Measurements from ENCODE around the gene CARD14.
"Not testable (repeated sequence)": the region's sequence is repeated elsewhere in the genome, so short reads cannot be mapped to it uniquely, and the experiment has no call there.

Gene CARD14

DNA sequence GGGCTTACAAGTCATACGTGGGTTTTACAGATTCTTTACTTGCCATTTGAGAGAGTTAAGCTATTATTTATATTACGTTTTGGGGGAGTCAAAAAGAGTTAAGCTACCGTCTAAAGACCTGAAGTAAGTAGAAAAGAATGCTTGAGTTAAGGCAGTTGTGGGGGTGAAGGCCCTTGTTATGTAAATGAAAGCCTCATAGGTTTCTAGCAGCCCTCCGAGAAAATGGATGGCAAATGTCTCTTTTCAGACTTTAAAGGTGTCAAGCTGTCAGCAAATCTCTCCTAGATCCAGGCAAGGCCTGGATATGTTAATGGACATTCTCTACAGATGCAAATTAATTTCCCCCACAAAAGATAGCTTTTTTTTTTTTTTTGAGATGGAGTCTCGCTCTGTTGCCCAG is 15.7 kb upstream of the CARD14 start:
- DNase-seq, result no peak
- H4K20me1 ChIP-seq (ENCODE audit: insufficient read depth, low read length), result no peaks in the 10 kb centered on the region
- H3K9me2 ChIP-seq (replicated peaks; ENCODE audit: insufficient read depth, low read length), result no peaks in the 10 kb centered on the region
- H3K4me2 ChIP-seq (ENCODE audit: low read depth, low read length), result no peak overlapping the region
- H3K27me3 ChIP-seq (replicated peaks; ENCODE audit: insufficient read depth, low read length), result peaks cover 4% of the 10 kb centered on the region; the same call in 1 of the 2 replicates
- H3K4me3 ChIP-seq (ENCODE audit: low read length), result no peak overlapping the region
- no peaks in the 10 kb centered on the region for H3K36me3 ChIP-seq (replicated peaks; ENCODE audit: insufficient read depth, low read length)
- no peaks in the 10 kb centered on the region for H3K9me3 ChIP-seq (replicated peaks; ENCODE audit: insufficient read depth, low read length)
- H3F3A ChIP-seq (ENCODE audit: insufficient read depth, low read length), result no peaks in the 10 kb centered on the region
- no peaks in the 10 kb centered on the region for H3K4me1 ChIP-seq (ENCODE audit: low read length)
- TF ChIP-seq, protein P1, sequence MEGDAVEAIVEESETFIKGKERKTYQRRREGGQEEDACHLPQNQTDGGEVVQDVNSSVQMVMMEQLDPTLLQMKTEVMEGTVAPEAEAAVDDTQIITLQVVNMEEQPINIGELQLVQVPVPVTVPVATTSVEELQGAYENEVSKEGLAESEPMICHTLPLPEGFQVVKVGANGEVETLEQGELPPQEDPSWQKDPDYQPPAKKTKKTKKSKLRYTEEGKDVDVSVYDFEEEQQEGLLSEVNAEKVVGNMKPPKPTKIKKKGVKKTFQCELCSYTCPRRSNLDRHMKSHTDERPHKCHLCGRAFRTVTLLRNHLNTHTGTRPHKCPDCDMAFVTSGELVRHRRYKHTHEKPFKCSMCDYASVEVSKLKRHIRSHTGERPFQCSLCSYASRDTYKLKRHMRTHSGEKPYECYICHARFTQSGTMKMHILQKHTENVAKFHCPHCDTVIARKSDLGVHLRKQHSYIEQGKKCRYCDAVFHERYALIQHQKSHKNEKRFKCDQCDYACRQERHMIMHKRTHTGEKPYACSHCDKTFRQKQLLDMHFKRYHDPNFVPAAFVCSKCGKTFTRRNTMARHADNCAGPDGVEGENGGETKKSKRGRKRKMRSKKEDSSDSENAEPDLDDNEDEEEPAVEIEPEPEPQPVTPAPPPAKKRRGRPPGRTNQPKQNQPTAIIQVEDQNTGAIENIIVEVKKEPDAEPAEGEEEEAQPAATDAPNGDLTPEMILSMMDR (IDR thresholded peaks at IDR 0.05; ENCODE audit: low read length), result no peak
- no peak for TF ChIP-seq EZH2phosphoT487 (IDR thresholded peaks at IDR 0.05; ENCODE audit: low read length)
- TF ChIP-seq EZH2 (optimal IDR thresholded peaks at IDR 0.05; ENCODE audit: low read depth, low read length), result no peak
- no peak overlapping the region for H2AFZ ChIP-seq (ENCODE audit: low read length)
- H3K79me2 ChIP-seq (ENCODE audit: low read length), result no peaks in the 10 kb centered on the region
- no peak overlapping the region for H3K27ac ChIP-seq (ENCODE audit: low read length)
- no peak overlapping the region for H3K9ac ChIP-seq (ENCODE audit: low read length)

DNA sequence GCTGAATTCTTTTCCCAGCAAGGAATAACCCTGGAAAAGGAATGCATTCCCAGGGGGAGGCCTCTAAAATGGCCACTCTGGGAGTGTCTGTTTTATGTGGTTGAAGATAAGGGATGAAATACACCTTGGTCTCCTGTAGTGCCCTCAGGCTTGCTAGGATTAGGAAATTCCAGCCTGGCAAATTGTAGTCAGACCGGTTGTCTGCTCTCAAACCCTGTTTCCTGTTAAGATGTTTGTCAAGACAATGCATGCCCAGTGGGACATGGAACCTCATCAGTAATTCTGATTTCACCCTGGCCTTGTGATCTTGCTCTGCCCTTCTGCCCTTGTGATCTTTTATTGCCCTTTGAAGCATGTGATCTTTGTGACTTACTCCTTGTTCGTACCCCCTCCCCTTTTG is 14.2 kb upstream of the CARD14 start:
- not testable (repeated sequence) for H3K9ac ChIP-seq (ENCODE audit: low read length); H3K79me2 ChIP-seq (ENCODE audit: low read length); H3K9me3 ChIP-seq (replicated peaks; ENCODE audit: insufficient read depth, low read length); H3K27ac ChIP-seq (ENCODE audit: low read length); H3K4me1 ChIP-seq (ENCODE audit: low read length); DNase-seq; H3K4me2 ChIP-seq (ENCODE audit: low read depth, low read length); H3K9me2 ChIP-seq (replicated peaks; ENCODE audit: insufficient read depth, low read length); H3K36me3 ChIP-seq (replicated peaks; ENCODE audit: insufficient read depth, low read length); H4K20me1 ChIP-seq (ENCODE audit: insufficient read depth, low read length); H3K27me3 ChIP-seq (replicated peaks; ENCODE audit: insufficient read depth, low read length); H2AFZ ChIP-seq (ENCODE audit: low read length); H3K4me3 ChIP-seq (ENCODE audit: low read length); H3F3A ChIP-seq (ENCODE audit: insufficient read depth, low read length)

DNA sequence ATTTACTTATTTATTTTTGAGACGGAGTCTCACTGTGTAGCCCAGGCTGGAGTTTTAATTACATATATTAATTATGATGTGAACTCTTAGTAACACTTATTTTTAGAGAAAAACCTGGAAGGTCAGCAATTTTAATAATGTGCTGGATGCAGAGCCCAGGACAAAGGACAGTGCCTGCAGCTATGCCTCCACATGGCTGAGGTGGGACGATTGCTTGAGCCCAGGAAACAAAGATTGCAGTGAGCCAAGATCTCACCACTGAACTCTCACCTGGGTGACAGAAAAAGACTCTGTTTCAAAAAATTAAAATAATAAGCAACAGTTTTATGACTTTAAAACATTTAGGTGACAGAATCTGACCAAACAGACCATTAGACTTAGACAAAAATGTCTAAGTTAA is 11.0 kb upstream of the CARD14 start:
- Histone ChIP-seq H3K4me1 (ENCODE audit: low read length) (no peaks in the 10 kb centered on the region), H2AFZ (ENCODE audit: low read length) (no peak overlapping the region), H3K9ac (ENCODE audit: low read length) (no peak overlapping the region), H3K79me2 (ENCODE audit: low read length) (no peaks in the 10 kb centered on the region), H3K9me2 (replicated peaks; ENCODE audit: insufficient read depth, low read length) (no peaks in the 10 kb centered on the region), H3K27ac (ENCODE audit: low read length) (no peak overlapping the region), H4K20me1 (ENCODE audit: insufficient read depth, low read length) (no peaks in the 10 kb centered on the region), H3F3A (ENCODE audit: insufficient read depth, low read length) (no peaks in the 10 kb centered on the region), H3K9me3 (replicated peaks; ENCODE audit: insufficient read depth, low read length) (no peaks in the 10 kb centered on the region), H3K4me3 (ENCODE audit: low read length) (no peak overlapping the region), H3K4me2 (ENCODE audit: low read depth, low read length) (no peak overlapping the region), H3K36me3 (replicated peaks; ENCODE audit: insufficient read depth, low read length) (no peaks in the 10 kb centered on the region), H3K27me3 (replicated peaks; ENCODE audit: insufficient read depth, low read length) (peaks cover 11% of the 10 kb centered on the region)
- no peak for DNase-seq
- TF ChIP-seq EZH2phosphoT487 (IDR thresholded peaks at IDR 0.05; ENCODE audit: low read length) (no peak), EZH2 (optimal IDR thresholded peaks at IDR 0.05; ENCODE audit: low read depth, low read length) (no peak)
- TF ChIP-seq, protein P1 (IDR thresholded peaks at IDR 0.05; ENCODE audit: low read length), result no peak

- Histone ChIP-seq H3K9ac (ENCODE audit: low read length) (no peak overlapping the region), H3K36me3 (replicated peaks; ENCODE audit: insufficient read depth, low read length) (no peaks in the 10 kb centered on the region), H3K9me3 (replicated peaks; ENCODE audit: insufficient read depth, low read length) (no peaks in the 10 kb centered on the region), H4K20me1 (ENCODE audit: insufficient read depth, low read length) (no peaks in the 10 kb centered on the region), H3K9me2 (replicated peaks; ENCODE audit: insufficient read depth, low read length) (no peaks in the 10 kb centered on the region), H2AFZ (ENCODE audit: low read length) (no peak overlapping the region), H3K4me1 (ENCODE audit: low read length) (no peaks in the 10 kb centered on the region), H3K79me2 (ENCODE audit: low read length) (no peaks in the 10 kb centered on the region), H3K27me3 (replicated peaks; ENCODE audit: insufficient read depth, low read length) (peaks cover 19% of the 10 kb centered on the region), H3F3A (ENCODE audit: insufficient read depth, low read length) (no peaks in the 10 kb centered on the region), H3K4me3 (ENCODE audit: low read length) (no peak overlapping the region), H3K4me2 (ENCODE audit: low read depth, low read length) (no peak overlapping the region), H3K27ac (ENCODE audit: low read length) (no peak overlapping the region)
- no peak for DNase-seq
- TF ChIP-seq, protein P1 (IDR thresholded peaks at IDR 0.05; ENCODE audit: low read length), result no peak
- no peak for TF ChIP-seq EZH2phosphoT487 (IDR thresholded peaks at IDR 0.05; ENCODE audit: low read length)
- TF ChIP-seq EZH2 (optimal IDR thresholded peaks at IDR 0.05; ENCODE audit: low read depth, low read length), result no peak
Observed at GRCh38 chr17:80160536-80160935, 9.3 kb upstream of the CARD14 start.

Measured in MM.1S (cell line).